ENCODE results near the gene ASAP2. TPM values are rescaled to one million over a fixed set of nuclear protein-coding genes. Genes with fewer than 3 reads are reported as not detected.

The ASAP2 gene
- total RNA-seq, 1 experiment from 2014 or later: 34.7 TPM

- DNase-seq (ENCODE audit: extremely low read depth, low read depth): peak; percentile 39
Observed at GRCh38 chr2:9288233-9288632, 81.6 kb downstream of the ASAP2 start.

- no peak for DNase-seq (ENCODE audit: extremely low read depth, low read depth)
Observed at GRCh38 chr2:9288681-9289338, 82.2 kb downstream of the ASAP2 start.

DNA sequence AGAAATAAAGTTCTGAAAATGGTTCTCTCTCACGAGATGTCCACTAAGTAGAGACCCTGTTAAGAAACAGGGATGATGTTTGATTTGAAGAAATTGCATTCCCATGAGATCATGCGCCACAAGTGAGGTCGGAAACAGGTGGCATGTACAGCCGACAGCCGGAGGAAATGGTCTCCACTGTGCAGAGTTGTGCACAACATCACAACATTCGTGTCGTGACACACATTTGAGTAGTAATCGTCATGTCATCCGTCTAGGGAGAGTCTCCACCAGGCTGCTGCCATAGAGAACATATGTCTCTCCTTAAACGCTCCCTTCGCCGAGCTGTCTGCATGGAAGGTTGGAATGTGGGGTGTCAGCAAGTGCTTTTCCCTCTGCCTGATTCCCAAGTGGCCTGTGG is 84.7 kb downstream of the ASAP2 start:
- no peak for DNase-seq (ENCODE audit: extremely low read depth, low read depth)

DNA sequence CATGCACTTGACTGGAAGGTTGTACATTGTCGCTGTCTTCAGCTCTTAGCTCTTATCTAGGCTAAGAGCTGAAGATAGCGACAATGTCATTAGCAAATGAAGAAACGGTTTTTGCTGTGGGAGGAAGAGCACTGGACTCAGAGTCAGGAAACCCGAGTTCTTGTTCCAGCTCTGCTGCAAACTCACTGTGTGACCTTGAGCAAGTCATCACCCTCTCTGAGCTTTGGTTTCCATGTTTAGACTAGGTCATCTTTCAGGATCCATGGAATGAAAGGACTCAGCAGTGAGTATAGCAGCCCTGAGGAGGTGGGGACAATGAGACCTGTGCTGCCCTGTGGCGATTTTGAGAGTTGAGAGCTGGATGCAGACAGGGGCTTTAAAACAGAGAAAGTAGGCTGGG is 85.3 kb downstream of the ASAP2 start:
- DNase-seq (ENCODE audit: extremely low read depth, low read depth): no peak

DNA sequence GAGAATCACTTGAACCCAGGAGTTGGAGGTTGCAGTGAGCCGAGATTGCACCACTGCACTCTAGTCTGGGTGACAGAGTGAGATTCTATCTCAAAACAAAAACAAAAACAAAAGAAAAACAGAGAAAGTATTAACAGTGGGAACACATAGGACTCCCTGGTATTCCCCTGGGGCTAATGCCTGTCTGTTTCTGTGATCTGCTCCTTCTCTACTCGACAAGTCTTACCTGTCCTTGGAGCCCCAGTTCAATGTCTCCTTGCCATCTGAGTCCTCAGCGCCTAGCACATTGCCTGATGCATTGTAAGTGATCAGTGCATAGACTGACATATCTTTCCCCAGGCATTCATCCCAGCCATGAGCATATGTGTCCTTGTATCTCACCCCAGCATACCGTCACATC is 85.8 kb downstream of the ASAP2 start:
- no peak for DNase-seq (ENCODE audit: extremely low read depth, low read depth)

DNA sequence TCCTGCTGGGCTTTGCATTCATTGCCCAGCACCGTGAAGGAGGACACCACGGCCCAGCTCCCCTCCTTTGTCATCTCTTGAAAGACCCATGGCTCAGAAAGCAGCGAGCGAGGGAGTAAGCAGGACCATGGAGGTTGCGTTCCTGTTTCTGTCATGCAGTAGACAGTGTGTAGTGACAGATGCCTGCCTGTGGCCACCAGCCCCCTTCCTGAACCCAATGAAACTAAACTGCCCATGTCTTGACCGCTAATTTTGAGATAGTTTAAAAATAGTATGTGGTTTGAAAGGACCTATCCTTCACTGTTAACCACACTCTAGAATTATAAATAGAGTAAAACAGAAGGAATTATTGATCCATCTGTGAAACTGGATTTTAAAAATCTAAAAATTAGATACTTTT is 88.2 kb downstream of the ASAP2 start:
- no peak for DNase-seq (ENCODE audit: extremely low read depth, low read depth)

DNA sequence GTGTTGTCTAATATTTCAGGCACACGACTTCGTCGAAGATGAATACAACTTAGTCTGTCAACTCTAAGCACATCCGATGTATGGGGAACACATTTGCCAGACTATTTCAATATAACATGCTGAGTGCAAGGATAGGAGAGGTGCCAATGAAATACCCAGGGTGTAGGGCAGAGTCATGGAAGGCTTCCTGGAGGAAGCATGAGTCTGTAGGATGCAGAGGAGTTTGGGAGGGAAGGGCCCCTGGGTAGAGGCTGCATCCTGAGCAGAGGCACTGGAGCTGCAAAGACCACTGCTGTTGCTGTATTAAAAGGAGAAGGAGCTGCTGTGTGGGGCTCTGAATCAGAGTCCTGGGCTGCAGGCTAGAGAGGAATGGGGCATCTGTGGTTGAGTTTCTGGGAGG is 89.9 kb downstream of the ASAP2 start:
- no peak for DNase-seq (ENCODE audit: extremely low read depth, low read depth)

- no peak for DNase-seq (ENCODE audit: extremely low read depth, low read depth)
Observed at GRCh38 chr2:9297156-9297555, 90.5 kb downstream of the ASAP2 start.

GRCh38 chr2:9297807-9298206 is 91.2 kb downstream of the ASAP2 start:
- DNase-seq (ENCODE audit: extremely low read depth, low read depth): no peak

GRCh38 chr2:9298583-9298982 is 92.0 kb downstream of the ASAP2 start:
- DNase-seq (ENCODE audit: extremely low read depth, low read depth): no peak

- DNase-seq (ENCODE audit: extremely low read depth, low read depth): no peak
Observed at GRCh38 chr2:9299161-9300100, 92.8 kb downstream of the ASAP2 start.

- DNase-seq (ENCODE audit: extremely low read depth, low read depth): no peak
Observed at GRCh38 chr2:9300214-9300613, 93.6 kb downstream of the ASAP2 start.

DNA sequence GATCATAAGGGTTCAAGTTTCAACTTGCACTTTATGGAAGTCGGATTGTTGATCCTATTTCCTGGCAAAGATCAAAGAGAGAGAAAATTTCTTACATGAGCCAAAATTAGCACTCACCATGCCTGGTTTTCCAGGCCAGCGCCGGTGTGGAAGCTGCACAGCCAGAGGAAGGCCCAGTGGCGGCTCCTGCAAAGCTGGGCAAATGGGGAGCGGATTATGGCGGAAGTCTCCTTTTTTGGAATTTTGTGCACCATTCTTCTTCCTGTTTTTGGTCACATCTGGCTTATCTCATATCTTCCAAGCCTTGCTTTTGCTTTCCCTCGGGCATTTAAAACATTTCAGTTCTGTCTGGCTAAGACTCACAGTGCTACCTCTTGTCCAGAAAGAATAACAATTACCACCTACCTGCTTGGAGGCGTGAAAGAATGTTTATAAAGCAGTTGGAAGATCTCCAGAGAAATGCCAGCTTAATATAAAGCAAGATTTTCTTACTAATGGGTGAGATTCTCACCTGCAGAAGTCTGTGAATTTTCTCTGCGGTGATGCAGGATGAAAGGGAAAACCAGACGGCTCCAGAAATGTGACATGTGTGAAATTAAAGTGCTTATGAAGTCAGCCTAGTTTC is 94.3 kb downstream of the ASAP2 start:
- no peak for DNase-seq (ENCODE audit: extremely low read depth, low read depth)

- DNase-seq (ENCODE audit: extremely low read depth, low read depth): no peak
Observed at GRCh38 chr2:9302755-9303154, 96.1 kb downstream of the ASAP2 start.

DNA sequence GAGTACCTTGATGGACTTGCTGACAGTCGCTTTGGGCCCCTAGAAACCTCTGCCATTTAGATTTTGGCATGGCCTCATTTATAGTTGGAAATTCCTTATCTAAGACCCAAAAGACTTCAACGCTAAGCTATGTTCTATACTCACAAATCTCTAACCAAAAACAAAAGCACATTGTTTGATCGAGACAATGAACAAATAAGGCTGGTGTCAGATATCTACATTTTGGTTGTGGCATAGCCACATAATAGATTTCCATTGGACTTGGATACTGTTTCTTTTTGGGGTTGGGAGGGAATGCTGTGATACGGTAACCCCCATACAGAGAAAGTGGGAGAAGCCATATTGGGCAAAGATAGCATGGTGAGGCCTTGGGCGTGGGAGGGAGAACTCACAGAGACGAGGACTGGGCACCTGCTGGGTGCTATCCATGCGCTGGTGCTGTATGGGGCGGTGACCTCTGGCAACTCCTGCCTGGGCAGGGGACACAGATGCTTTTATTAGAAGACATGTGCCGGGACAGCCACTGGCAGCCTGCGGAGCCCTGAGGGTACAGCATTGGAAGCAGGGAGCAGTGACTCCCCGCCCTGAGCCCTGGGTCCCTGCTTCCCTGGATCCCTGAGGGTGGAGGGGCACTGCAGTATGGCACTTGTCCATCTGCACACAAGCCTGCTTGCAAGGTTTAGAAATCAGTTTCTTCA is 97.1 kb downstream of the ASAP2 start:
- DNase-seq (ENCODE audit: extremely low read depth, low read depth): no peak

DNA sequence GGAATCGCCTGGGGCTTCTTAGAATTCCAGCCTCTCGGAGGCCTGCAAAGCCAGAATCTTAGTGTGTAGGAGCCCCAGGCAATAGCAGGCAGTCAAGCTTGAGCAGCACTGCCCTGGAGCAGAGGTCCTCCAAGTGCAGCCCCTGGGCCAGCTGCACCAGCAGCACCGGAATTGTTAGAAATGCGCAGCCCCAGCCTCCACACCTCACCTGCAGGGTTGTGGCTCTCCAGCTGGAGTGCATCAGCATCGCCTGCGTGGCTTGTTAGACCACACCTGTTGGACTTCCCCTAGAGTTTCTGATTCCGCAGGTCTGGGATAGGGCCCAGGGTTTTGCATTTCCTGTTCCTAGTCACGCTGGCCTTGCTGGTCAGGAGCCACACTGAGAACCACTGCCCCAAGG is 100.3 kb downstream of the ASAP2 start:
- no peak for DNase-seq (ENCODE audit: extremely low read depth, low read depth)

- no peak for DNase-seq (ENCODE audit: extremely low read depth, low read depth)
Observed at GRCh38 chr2:9307535-9307934, 100.9 kb downstream of the ASAP2 start.

DNA sequence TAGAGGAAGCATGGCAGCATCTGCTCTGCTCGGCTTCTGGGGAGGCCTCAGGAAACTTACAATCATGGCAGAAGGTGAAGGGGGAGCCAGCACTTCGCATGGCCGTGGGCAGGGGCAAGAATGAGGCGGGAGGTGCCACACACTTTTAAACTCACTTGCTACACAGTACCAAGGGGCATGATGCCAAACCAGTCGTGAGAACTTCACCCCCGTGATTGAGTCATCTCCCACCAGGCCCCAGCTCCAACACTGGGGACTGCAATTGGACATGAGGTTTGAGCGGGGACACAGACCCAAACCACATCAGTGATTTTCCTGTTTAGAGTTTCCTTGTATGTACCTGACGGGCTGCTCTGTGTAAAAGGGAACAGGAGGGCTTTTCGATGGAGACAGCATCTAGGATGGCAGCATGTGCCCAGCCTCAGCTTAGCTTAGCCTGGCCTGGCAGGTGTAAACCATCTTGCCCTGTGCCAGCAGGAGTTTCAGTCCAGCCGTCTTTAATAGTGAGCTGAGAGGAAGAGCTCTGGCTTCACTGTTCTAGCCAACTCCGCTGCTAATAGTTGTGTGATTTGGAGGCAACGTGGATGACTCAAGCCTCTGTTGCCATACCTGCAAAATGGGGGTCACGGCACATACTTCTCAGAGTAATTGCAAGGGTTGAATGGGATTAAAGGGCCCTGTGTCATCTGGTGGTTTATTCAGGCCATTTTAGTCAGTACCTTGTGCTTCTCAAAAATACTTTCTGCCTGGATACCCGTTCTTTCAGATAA is 101.8 kb downstream of the ASAP2 start:
- no peak for DNase-seq (ENCODE audit: extremely low read depth, low read depth)

DNA sequence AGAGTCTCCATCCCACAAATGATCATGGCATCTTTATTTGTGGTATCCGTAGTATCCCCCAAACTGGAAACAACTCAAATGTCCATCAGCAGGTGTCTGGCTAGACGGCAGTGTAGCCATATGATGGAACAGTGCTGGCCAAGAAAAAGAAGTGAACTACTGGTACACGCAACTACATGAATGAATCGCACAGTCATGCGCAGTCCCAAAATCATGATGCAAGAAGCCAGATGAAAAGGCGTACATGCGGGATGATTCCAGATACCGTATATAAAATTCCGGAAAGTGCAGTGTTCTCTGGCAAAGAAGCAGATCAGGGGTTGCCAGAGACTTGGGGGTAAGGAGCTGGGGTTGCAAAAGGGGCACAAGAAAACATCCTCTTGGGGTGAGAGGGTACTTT is 102.5 kb downstream of the ASAP2 start:
- DNase-seq (ENCODE audit: extremely low read depth, low read depth): no peak

- DNase-seq (ENCODE audit: extremely low read depth, low read depth): peak; percentile 48
Observed at GRCh38 chr2:9310377-9310776, 103.8 kb downstream of the ASAP2 start.

Measured in NCI-H460 (cell line).